Amniotic stem cell (primary cell): ENCODE data around the gene SV2C.

Experiments
- DNase-seq: peaks from one replicate; lab custom pipeline; 2025; lab: John Stamatoyannopoulos, UW

The SV2C gene

DNA sequence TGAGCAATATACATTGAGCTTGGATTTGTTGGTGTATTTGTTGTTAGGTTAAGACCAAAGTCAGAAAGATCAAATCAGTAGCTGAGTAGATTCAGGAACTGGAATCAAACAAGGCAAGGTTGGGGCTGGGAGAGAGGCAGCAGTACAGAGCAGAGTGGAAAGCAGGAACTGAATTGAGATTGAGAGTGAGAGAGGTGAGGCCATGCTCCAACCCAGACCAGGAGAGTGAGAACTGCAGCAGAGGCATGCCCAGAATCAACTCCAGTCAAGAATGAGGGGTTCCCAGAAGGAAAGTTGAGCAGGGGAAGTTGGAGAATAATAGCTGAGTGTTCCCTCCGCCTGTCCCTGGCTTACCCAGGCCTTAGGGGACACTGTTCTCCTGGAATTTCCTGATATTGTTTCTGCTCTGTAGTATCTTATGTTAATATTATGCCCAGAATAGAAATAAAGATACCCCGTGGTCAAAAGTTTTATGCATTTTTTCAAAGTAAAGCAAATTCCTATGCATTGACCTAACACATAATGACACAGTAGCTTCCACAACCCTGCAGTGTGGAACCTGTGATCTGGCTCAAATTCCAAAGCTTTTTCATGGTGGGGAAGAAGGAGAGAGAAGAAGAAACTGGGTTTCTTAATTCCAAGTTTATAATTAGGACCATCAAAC, 82.7 kb downstream of the SV2C start:
- DNase-seq, result no peak

DNA sequence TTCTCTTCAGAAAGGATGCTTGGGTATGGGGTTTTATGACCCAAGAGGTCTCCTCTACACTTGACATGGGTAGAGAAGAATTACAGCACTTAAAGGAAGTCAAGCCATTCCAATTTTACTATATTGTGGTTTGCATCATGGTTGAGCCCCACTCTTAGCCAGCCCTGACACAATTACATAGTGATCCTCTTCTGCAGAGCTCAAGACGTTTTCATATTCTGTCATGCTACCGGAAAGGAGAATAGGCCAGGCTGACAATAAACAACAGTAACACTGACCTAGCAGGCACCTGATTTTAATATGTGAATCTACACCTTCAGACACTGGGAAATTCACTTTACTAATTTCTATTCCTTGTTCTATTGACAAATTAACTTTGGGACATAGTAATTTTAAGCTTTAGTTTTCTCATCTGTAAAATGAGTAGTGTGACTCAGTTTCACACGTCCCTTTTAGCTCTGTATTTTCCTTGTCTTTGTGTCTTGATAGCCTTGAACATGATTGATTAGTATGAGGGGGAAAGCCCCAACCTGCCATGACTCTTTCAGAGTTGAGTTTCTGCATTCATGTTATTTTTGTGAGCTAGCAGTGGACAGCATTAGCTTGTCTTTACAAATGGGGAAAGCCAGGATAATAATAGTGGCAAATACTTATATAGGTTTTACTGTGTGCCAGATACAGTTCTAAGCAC, 83.8 kb downstream of the SV2C start:
- DNase-seq, result no peak

DNA sequence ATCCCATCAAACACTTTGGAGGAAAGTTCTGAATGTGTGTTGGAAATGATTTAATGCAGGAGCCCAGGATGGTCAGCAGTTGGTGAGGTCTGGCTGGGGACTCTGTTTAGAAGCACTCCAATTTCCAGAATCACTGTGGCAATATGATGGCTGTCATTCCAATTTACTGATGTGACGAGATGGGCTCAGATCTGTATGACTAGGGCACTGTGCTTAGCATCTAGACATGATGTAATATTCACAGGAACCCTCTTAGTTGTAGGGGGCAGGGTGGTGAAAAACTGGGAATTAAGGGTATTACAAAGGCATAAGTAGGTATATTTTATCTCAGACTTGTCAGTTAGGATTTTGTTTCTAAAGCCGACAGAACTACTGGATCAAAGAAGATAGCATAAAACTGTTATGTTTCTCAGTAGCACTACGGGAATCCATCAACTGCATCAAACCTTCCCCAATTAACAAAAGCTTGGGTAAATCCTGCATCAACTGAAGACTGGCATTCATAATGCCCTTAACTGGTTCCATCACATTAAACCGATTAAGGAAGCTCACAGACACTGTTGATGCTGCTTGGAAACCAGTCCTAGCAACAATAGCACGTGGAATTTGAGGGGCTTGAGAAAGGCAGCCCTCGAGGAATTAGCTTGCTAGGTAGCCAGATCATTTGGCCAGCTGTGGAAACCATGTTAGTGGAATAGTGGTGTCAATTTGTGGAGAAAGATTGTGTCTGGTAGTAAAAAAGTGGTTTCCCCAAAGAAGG, 86.1 kb downstream of the SV2C start:
- DNase-seq, result no peak

DNA sequence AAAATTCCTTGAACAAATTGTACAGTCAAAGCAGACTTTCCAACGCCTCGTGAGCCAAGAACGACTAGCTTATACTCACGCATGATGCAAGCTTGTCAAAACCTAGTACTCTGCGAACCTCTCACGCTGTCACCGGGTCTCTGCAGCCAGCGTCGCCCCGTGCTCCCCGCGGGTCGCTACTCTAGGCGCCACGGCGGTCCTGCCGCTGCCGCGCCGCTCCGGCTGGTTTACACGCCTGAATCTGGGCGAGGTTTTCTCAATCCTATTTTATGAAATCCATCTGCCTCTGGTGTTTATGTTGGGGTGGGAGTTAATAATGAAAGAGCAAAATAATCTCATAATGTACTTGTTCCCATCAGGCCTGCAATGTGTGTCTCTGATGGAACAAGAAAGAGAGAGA, 90.9 kb downstream of the SV2C start:
- DNase-seq, result no peak

DNA sequence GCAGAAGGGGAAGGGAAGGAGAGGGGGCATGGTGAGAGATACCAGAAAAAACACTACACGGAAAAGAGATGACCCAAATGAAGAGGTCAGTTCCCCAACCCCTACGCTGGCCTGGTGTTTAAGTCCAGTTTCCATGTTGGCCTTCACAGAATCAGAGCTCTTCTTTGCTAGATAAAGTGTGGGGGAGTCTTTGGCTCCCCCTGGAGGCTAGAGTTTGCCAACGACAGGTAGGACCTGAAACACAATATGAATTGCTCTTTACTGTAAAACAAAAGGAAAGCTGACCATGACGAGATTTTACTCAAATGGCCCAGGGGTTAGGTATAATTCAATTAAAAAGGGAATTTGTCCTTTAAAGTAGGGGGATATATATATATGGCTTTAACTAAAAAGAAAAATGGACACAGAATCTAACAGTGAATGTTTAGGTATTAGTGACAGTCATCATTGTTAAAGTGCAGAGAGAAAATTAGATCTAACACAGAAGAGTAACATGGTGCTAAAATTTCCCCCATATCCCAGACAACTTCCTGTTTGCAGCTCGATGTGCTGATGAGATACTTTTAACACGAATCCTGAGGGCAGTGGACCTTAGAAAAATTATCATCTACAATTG, 92.0 kb downstream of the SV2C start:
- DNase-seq, result no peak

DNA sequence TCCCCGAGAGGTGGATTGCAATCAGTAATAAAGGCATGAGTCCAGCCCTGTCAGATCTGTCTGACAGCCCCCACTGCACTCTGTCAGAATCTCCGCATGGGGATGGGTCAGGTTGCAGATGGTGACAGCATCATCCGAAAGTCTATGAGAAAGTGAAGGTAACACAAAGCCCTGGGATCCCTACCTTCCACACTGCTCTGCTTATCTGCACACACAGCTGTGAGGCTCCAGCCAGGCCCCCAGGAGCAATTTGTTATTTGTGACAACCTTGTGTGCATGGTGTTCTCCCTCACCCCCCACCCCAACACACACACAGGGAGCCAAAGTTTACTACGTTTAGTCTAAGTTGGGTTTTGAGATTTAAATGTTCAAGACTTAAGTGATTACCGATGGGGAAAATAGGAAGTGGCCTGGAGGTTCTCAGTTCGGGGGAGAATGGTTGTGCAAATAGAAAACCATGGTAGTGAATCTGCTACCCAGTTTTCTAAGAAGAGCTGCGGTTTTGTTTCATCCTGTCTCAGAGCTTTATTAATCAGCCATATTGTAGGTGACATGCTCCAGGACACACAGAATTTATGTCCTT, 92.7 kb downstream of the SV2C start:
- DNase-seq, result no peak

DNA sequence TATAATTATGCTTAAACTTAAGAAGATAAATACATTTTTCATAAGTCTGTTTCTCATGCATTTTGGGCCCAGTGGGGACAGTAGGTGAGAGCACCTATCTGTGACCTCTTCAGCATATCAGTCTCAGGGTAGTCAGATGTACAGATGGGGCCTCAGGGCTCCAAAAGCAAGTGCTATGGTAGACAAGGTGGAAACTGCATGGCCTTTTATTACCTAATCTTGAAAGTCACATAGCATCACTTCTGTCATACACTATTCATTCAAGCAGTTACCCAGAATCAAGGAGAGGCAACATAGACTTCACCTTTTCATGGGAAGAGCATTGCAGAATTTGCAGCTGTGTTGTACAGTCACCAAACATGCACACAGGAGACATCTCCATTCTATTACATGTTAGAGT, 94.8 kb downstream of the SV2C start:
- DNase-seq, result no peak

DNA sequence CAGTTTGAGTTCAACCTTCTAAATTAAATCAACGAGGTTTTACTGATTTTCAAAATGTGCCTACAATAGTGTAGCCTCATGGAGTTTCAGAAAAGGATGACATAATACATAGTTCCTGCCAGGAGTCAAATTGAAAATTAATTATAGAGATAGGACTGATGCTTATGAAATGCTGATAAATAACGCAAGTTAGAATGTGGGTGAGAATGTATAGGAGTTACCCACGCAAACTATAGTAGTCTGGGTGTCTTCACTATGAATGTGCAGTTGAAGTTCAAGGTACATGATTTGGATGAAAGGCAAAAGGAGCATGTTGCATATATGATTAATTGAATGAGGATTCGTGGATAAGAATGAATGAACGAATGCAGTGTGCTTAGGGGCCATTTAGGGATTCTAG, 95.7 kb downstream of the SV2C start:
- DNase-seq, result no peak

DNA sequence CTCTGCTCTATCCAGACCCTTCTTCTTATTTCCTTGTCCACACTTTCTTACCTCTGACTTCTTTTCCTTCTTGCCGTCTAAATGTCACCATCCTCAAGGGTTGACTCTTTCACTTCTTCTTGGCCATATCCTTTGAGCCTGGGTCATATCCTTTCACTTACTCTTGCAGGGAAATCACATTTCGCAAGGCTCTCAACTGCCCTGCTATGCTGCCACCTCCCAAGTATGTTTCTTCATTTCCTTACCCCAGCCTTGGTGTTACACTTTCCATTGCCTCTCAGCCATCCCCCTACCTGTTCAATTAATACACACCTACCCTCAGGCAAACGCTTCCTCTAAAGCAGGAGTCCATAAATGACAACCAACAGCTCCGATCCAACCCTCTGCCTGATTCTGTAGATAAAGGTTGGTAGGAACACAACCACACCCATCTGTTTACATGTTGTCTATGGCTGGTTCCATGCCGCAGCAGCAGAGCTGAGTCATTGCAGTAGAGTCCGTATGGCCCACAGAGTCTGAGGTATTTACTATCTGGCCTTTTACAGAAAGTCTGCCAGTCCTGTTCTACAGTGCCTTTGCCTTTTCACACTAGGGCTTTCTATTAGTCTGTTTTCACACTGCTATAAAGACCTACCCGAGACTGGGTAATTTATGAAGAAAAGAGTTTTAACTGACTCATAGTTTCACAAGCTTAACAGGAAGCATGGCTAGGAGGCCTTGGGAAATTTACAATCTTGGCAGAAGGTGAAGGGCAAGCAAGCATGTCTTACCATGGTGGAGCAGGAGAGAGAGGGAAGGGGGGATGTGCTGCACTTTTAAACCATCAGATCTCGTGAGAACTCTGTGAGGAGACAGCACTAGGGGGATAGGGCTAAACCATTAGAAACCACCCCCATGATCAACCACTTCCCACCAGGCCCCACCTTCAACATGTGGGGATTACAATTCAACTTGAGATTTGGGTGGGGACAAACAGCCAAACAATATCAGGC, 97.9 kb downstream of the SV2C start:
- DNase-seq, result no peak

DNA sequence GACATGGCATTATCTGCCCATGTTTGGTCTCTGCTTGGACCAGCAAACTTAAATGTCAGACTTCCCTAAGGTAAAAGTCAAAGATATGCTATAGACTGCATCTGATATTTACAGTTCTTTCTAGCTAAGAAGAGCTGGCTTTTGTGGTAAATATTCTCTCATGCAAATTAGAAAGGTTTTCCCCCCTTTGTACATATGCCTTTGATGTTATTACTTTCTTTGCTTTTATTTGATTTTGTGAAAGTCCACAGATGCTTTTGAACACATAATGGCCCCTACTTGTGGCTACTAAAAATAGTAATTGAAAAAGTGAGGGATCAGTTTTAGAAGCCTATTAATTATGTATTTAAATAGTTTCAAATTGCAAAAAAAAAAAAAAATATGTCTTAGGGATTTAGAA, 104.2 kb downstream of the SV2C start:
- no peak for DNase-seq

DNA sequence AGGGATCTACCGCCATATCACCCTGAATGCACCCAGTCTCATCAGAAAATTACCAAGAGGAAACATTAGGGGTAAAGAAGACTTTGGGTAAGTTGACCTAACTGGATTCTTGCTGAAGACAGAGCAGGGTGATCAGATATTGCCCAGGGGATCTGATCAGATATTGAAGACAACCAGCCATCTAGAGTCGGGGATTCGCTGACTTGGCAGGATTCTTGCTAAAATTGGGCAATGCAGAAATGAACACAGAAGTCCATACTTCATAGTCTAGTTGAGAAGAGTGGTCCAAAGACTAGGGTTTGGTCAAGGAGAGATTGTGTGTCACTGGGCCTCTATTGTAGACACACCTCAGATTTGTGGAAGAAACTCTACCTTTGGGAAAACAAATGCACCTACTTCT, 107.2 kb downstream of the SV2C start:
- no peak for DNase-seq

DNA sequence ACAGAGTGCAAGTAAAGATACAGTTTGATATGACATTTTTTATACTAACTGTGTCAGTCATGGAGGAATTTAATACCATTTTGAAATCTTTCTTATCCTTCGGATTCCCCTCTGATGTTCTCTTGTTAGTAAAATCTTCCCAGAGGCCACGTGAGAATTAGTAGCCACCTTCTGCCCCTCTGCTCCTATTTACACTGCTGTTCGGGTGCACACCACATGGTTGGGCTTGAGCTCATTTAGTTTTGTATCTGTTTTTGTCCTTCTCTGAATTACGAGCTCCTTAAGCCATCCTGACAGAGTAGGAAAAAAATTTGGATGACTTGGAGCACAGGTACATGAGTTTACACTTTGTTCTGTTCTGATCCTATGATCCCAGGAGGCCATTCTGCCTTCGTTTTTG, 109.7 kb downstream of the SV2C start:
- no peak for DNase-seq

DNA sequence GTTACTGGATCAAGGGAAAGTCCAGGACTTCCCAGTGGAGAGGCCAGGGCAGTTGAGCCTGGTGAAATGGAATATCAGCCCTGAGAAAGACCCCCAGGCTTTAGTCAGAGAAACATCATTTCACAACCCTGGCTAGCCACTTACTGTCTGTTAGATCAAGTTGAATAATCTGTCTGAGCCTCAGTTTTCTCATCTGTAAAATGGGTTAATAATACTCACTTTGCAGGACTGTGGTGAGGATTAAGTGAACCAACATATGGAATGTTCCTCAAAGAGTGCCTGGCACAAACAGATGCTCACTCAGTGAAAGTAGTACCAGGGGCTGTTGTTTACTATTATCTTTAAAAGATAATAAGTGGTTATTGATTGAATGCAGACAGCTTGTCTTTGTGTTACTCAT, 110.5 kb downstream of the SV2C start:
- DNase-seq, result no peak

DNA sequence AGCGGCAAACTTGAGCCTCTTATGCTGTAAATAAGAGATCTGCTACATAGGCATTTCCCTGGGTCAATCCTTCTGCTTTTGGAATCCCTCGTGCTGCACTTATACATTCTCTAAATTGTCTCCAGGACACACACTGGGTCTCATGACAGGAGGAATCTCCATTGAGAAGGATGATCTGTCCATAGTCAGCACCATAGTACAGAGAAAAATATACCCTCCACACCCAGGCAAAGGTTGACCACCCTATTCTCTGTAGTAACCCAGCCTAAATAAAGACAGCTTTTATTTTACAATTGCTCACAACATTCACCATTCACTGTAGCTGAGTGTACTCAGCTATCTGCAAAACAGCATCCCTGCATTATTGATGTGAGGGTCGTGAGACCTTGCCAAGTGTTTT, 111.2 kb downstream of the SV2C start:
- no peak for DNase-seq

DNA sequence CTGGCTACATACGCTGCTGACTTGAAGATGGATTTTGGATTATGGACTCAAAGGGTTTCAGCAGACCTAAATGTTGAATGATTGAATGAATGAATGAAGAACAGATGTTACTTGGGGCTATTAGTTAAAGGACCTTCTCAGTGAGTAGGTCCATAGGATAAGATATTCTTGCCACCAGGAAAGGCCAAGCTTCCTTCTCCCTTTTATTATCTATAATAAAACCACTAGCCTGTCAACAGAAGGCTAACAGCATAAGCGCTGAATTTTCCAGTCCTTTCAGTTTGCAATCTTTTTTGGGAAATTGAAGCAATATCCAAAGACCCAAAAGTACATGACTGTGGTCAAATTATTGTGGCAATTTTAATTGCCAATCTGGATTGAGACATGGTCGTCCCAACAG, 113.3 kb downstream of the SV2C start:
- DNase-seq, result no peak

DNA sequence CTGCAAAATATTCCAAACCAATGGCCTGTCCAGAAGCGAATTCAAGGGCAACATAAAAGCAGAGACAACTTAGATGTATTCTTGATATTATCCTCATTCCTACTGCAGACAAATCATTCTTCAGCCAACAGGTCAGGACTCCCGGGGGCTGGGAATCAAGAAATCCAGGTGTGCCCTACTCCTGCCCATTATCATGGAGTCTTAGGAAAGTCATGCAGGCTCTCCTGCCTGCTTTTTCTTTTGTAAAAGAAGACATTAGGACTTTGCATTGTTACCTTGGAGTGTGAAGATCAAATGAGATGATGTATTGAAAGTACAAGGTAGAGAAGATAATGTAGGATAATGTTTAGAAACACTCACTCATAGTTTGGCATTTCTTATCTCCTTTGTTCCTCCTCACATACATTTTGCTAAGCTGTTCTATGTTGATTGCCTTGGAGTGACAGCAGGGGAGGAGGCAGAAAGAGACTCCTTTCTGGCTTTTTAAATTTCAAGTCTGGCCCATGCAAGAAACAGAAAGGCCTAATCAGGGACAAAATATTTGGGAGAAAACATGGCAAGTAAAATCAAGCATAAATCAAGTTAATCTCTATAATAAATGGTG, 113.8 kb downstream of the SV2C start:
- DNase-seq, result no peak

DNA sequence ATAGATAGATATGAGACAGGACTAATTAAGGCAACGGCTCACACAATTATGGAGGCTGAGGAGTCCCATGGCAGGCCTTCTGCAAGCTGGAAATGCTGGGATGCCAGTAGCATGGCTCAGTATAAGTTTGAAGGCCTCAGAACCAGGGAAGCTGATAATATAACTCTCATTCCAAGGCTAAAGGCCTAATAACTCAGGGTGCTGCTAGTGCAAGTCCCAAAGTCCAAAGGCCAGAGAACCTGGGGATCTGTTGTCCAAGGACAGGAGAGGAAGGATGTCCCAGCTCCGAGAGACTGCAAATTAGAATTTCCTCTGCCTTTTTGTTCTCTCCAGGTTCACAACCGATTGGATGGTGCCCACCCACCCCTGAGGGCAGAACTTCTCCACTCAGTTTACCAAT, 114.5 kb downstream of the SV2C start:
- no peak for DNase-seq

DNA sequence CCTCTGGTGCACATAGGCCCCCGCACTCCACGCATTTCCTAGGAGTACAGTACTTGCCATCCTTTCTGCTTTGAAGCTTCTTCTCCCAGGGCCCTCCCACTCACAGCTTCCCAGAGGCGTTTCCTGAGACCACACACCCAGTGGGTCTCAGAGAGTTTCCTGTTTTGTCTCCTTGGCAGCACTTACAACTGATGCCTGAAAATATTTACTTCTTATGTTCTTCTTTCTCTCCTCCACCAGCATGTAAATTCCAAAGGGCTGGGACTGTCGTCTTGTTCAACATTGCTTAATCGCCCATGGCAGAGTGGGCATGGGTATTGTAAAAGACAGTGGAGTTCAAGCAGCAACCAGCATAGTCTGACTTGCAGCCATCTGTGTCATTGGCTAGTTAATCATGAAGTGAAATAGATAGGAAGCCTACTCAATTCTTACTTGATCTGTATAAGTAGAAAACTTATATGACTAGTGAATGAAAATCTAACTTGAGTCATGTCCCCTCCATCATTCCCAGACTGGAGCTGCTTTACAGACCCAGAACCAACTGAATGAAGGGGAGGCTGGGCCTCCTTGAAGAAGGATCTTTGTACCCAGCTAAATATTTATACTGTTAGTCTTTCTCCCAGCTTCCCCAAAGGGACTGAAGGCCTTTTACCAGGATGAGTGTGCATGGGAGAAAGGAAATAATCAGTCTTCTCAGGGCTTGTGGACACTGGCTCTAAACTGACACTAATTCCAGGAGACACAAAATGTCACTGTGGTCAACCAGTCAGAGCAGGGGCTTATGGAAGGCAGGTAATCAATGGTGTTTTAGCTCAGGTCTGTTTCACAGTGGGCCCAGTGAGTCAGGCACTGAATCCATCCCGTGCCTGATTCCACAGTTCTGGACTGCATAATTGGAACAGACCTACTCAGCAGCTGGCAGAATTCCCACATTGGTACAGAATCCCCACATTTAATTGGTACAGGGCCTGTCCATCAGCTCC, 116.4 kb downstream of the SV2C start:
- no peak for DNase-seq

DNA sequence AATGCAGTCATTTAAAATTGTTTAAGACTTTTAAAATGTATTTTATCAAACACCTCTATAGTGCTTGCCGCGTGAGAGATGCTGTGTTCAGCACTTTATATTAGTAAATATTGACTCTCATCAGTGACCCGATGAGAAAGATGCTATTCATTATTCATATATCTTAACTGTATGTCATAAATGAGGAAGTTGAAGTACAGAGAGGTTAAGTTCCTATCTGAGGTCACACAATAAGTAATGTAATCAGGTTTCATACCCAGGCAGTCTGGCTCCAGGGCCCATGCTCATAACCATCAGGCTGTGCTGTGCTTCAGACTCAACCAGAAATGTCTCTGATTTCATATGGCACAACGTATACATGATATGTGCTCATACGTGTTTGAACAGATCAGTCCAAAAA, 119.0 kb downstream of the SV2C start:
- DNase-seq, result no peak

DNA sequence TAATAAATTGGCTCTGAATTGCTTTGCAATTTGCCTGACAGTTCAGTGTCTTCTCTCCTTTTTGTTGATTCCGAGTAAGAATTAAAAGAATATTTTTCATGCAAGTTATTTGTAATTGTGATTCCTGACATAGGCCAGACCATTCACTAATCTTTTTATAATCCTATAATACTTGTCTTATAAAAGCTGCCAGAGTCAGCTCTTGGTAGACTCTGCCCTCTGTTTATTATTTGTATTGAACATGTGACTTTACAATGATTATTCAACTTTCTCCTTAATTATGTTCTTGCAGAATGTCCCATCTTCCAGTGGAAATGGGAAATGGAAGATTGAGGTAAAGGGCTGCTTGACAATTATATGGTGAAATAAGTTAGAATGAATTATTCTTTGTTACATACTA, 121.0 kb downstream of the SV2C start:
- no peak for DNase-seq
